ENCODE results near the gene RAP1GAP2. TPM values are rescaled to one million over a fixed set of nuclear protein-coding genes. Genes with fewer than 3 reads are reported as not detected.

The RAP1GAP2 gene
- total RNA-seq, 2 donors from 2014 or later, result 22.4 to 32.9 TPM

DNA sequence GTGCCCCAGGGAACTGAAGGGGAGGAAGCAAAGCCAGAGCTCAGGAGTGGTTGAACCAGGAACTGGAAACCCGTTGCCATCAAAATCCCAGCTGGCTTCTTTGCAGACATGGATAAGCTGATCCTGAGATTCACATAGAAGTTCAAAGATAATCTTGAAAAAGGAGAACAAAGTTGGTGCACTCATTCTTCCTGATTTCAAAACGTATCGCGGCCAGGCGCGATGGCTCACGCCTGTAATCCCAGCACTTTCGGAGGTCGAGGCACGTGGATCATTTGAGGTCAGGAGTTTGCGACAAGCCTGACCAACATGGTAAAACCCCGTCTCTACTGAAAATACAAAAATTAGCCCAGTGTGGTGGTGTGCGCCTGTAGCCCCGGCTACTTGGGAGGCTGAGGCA lies 7.1 kb downstream of the RAP1GAP2 start:
- no peaks in the 10 kb centered on the region for H3K27me3 ChIP-seq
- no peaks in the 10 kb centered on the region for H3K9me3 ChIP-seq
- H3K36me3 ChIP-seq, result no peaks in the 10 kb centered on the region
- no peak overlapping the region for H3K4me3 ChIP-seq
- no peak overlapping the region for H3K27ac ChIP-seq
- TF ChIP-seq CTCF (IDR thresholded peaks at IDR 0.05), result no peak
- peaks cover 0 to 19% of the 10 kb centered on the region in 2 donors for H3K4me1 ChIP-seq
- DNase-seq (ENCODE audit: low spot score), result no peak

DNA sequence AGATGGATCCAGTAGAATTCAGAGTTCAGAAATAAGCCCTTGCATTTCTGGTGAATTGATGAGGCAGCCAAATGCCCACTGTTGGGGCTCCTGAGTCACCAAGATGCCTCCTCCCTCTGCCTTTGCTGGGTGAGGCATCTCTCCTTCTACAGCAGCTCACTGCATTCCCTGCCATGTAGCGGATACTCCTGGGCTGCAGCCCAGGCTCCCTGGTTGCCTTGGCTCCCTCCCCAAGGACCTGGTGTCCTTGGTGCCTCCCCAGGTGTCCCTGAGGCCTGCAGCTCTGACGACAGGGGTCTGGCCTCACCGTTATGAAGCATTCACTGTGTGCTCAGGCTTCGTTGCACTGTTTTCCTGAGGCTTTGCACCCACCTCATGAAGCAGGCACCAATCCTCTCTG lies 7.7 kb downstream of the RAP1GAP2 start:
- DNase-seq (ENCODE audit: low spot score), result no peak
- TF ChIP-seq CTCF (IDR thresholded peaks at IDR 0.05), result no peak
- H3K36me3 ChIP-seq, result no peaks in the 10 kb centered on the region

GRCh38 chr17:2804912-2805311 lies 8.7 kb downstream of the RAP1GAP2 start:
- no peak overlapping the region for H3K27ac ChIP-seq
- peaks cover 0 to 5% of the 10 kb centered on the region in 2 donors for H3K4me1 ChIP-seq
- DNase-seq (ENCODE audit: low spot score), result no peak
- TF ChIP-seq CTCF (IDR thresholded peaks at IDR 0.05), result no peak
- H3K36me3 ChIP-seq, result no peaks in the 10 kb centered on the region
- H3K4me3 ChIP-seq, result no peak overlapping the region
- no peaks in the 10 kb centered on the region for H3K27me3 ChIP-seq
- no peaks in the 10 kb centered on the region for H3K9me3 ChIP-seq

More for the DNA sequence above, 7.7 kb downstream of the RAP1GAP2 start:
- Histone ChIP-seq H3K27me3 (no peaks in the 10 kb centered on the region), H3K9me3 (no peaks in the 10 kb centered on the region), H3K4me3 (no peak overlapping the region), H3K27ac (no peak overlapping the region), H3K4me1 (peaks cover 0 to 15% of the 10 kb centered on the region in 2 donors)

- no peaks in the 10 kb centered on the region for H3K27me3 ChIP-seq
- no peaks in the 10 kb centered on the region for H3K36me3 ChIP-seq
- TF ChIP-seq CTCF (IDR thresholded peaks at IDR 0.05), result no peak
- DNase-seq (ENCODE audit: low spot score), result no peak
- H3K4me3 ChIP-seq, result no peak overlapping the region
- no peak overlapping the region for H3K27ac ChIP-seq
- no peaks in the 10 kb centered on the region for H3K4me1 ChIP-seq
- H3K9me3 ChIP-seq, result no peaks in the 10 kb centered on the region
Observed at GRCh38 chr17:2805961-2806360, 9.7 kb downstream of the RAP1GAP2 start.

DNA sequence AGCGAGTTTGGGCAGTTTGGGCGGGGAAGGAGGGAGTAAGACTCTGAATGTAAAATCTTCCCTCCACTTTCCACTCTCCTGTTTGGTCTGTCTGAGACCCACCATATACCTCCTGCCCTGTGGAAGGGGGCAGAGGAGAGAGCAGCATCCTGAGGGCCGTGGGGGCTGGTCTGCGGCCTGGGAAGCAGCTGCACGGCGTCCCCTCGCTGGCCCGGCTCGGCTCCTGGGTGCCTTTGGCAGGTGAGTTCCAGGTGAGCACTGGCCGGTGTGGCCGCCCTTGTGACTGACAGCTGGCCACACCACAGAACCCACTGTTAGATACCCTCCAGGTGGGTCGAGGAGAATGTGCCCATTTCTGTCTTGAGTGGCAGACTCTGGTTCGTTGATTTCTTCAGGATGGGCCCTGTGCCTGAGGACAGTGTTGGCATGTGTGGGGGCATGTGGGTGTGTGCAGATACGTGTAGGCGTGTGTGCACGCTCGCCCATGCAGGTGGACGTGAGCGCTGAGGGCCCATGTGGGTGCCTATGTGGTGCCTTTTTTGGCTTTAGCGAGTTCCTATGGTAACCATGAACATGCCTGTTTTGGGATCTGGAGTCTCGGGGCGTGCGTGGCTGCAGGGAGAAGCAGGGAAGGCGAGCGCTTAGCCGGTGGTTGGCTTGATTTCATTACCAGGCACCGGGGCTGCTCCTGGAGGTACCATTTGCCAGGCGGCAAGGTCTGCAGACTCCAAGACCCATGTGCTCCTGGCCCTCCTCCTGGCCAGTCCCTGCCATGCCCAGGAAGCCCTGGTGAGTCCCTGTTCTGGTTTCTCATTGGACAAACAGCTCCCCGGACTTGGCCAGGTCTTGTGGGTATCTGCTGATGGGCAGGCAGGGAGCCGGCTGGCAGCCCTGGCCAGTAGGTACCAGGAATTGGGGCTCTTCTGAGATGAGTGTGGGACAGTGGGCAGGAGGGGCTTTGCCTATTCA lies 12.4 kb downstream of the RAP1GAP2 start:
- TF ChIP-seq CTCF (IDR thresholded peaks at IDR 0.05), result no peak
- H3K27me3 ChIP-seq, result no peaks in the 10 kb centered on the region
- H3K9me3 ChIP-seq, result no peaks in the 10 kb centered on the region
- no peaks in the 10 kb centered on the region for H3K36me3 ChIP-seq
- H3K4me3 ChIP-seq, result no peak overlapping the region
- H3K27ac ChIP-seq, result no peak overlapping the region
- H3K4me1 ChIP-seq, result no peaks in the 10 kb centered on the region
- no peak for DNase-seq (ENCODE audit: low spot score)
